ENCODE data around the gene AGAP9. TPM values are rescaled to one million over a fixed set of nuclear protein-coding genes. Genes with fewer than 3 reads are reported as not detected.

AGAP9 gene
- total RNA-seq, 1 experiment from 2014 or later: 8.4 TPM

DNA sequence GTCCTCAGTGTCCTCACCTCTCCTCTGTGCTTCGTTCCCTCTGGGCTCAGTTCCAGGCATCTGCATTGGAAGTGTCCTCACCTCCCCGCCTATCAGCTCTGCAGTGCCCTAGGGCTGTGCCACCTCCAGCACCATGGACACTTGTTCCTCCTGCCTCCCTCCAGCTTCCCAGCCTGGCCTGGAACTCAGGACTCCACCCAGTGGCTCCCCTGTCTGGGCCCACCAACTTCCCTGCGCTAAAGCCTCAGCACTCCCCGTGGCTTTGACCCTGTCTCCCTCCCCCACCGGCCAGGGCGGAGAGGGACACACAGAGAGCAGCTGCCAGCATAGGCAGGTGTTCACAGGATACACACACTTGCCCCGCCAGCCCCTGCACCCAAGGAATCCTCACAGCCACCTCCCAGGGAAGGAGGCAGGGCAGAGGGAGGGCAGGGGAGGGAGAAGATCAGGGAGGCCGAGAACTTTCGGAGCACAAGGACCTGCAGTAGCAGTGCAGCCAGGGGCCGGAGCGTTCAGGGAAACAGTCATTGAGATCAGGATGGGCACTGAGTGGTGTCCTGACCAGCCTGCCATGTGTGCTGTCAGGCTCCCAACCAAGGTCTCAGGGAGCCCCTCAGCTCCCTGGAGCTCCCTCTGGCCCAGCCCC is 70.8 kb downstream of the AGAP9 start:
- peaks cover 7% of the 10 kb centered on the region for H3K9me3 Mint-ChIP-seq
- H3K4me3 Mint-ChIP-seq: no peak overlapping the region
- ATAC-seq (peak; percentile 54), DNase-seq (ENCODE audit: low spot score) (no peak)
- ChIA-PET POLR2A (no interaction called here), CTCF (no interaction called here)
- no peak for TF ChIP-seq CREB1 (CRISPR knock-in tag; IDR thresholded peaks at IDR 0.05)
- TF ChIP-seq SP1 (CRISPR knock-in tag; conservative IDR thresholded peaks at IDR 0.05): no peak
- no peak for TF ChIP-seq ZNF396 (CRISPR knock-in tag; IDR thresholded peaks at IDR 0.05; ENCODE audit: borderline replicate concordance)
- TF ChIP-seq AFF4 (CRISPR knock-in tag; IDR thresholded peaks at IDR 0.05; ENCODE audit: borderline replicate concordance): no peak
- no peak for TF ChIP-seq ZNF219 (CRISPR knock-in tag; IDR thresholded peaks at IDR 0.05; ENCODE audit: borderline replicate concordance)
- no peak for TF ChIP-seq ZBTB21 (CRISPR knock-in tag; IDR thresholded peaks at IDR 0.05; ENCODE audit: borderline replicate concordance)
- no peak for TF ChIP-seq ZNF317 (CRISPR knock-in tag; IDR thresholded peaks at IDR 0.05; ENCODE audit: borderline replicate concordance, low read depth)
- TF ChIP-seq SMAD4 (CRISPR knock-in tag; IDR thresholded peaks at IDR 0.05): no peak
- no peak for TF ChIP-seq TEAD4 (CRISPR knock-in tag; IDR thresholded peaks at IDR 0.05)
- no peak for TF ChIP-seq ELF4 (CRISPR knock-in tag; IDR thresholded peaks at IDR 0.05; ENCODE audit: low read depth)
- TF ChIP-seq, protein P1, sequence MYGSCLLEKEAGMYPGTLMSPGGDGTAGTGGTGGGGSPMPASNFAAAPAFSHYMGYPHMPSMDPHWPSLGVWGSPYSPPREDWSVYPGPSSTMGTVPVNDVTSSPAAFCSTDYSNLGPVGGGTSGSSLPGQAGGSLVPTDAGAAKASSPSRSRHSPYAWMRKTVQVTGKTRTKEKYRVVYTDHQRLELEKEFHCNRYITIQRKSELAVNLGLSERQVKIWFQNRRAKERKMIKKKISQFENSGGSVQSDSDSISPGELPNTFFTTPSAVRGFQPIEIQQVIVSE (CRISPR knock-in tag; IDR thresholded peaks at IDR 0.05; ENCODE audit: borderline replicate concordance): no peak
- TF ChIP-seq ESRRA (CRISPR knock-in tag; IDR thresholded peaks at IDR 0.05; ENCODE audit: borderline replicate concordance): no peak
- TF ChIP-seq, protein P2, sequence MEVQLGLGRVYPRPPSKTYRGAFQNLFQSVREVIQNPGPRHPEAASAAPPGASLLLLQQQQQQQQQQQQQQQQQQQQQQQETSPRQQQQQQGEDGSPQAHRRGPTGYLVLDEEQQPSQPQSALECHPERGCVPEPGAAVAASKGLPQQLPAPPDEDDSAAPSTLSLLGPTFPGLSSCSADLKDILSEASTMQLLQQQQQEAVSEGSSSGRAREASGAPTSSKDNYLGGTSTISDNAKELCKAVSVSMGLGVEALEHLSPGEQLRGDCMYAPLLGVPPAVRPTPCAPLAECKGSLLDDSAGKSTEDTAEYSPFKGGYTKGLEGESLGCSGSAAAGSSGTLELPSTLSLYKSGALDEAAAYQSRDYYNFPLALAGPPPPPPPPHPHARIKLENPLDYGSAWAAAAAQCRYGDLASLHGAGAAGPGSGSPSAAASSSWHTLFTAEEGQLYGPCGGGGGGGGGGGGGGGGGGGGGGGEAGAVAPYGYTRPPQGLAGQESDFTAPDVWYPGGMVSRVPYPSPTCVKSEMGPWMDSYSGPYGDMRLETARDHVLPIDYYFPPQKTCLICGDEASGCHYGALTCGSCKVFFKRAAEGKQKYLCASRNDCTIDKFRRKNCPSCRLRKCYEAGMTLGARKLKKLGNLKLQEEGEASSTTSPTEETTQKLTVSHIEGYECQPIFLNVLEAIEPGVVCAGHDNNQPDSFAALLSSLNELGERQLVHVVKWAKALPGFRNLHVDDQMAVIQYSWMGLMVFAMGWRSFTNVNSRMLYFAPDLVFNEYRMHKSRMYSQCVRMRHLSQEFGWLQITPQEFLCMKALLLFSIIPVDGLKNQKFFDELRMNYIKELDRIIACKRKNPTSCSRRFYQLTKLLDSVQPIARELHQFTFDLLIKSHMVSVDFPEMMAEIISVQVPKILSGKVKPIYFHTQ (CRISPR knock-in tag; IDR thresholded peaks at IDR 0.05): no peak
- TF ChIP-seq RELA (CRISPR knock-in tag; IDR thresholded peaks at IDR 0.05; ENCODE audit: borderline replicate concordance): no peak
- TF ChIP-seq ZNF423 (CRISPR knock-in tag; IDR thresholded peaks at IDR 0.05): no peak
- TF ChIP-seq, protein P3, sequence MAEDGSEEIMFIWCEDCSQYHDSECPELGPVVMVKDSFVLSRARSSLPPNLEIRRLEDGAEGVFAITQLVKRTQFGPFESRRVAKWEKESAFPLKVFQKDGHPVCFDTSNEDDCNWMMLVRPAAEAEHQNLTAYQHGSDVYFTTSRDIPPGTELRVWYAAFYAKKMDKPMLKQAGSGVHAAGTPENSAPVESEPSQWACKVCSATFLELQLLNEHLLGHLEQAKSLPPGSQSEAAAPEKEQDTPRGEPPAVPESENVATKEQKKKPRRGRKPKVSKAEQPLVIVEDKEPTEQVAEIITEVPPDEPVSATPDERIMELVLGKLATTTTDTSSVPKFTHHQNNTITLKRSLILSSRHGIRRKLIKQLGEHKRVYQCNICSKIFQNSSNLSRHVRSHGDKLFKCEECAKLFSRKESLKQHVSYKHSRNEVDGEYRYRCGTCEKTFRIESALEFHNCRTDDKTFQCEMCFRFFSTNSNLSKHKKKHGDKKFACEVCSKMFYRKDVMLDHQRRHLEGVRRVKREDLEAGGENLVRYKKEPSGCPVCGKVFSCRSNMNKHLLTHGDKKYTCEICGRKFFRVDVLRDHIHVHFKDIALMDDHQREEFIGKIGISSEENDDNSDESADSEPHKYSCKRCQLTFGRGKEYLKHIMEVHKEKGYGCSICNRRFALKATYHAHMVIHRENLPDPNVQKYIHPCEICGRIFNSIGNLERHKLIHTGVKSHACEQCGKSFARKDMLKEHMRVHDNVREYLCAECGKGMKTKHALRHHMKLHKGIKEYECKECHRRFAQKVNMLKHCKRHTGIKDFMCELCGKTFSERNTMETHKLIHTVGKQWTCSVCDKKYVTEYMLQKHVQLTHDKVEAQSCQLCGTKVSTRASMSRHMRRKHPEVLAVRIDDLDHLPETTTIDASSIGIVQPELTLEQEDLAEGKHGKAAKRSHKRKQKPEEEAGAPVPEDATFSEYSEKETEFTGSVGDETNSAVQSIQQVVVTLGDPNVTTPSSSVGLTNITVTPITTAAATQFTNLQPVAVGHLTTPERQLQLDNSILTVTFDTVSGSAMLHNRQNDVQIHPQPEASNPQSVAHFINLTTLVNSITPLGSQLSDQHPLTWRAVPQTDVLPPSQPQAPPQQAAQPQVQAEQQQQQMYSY (CRISPR knock-in tag; IDR thresholded peaks at IDR 0.05): no peak
- TF ChIP-seq GRHL2 (CRISPR knock-in tag; IDR thresholded peaks at IDR 0.05; ENCODE audit: insufficient replicate concordance, severe bottlenecking): no peak
- TF ChIP-seq, protein P4, sequence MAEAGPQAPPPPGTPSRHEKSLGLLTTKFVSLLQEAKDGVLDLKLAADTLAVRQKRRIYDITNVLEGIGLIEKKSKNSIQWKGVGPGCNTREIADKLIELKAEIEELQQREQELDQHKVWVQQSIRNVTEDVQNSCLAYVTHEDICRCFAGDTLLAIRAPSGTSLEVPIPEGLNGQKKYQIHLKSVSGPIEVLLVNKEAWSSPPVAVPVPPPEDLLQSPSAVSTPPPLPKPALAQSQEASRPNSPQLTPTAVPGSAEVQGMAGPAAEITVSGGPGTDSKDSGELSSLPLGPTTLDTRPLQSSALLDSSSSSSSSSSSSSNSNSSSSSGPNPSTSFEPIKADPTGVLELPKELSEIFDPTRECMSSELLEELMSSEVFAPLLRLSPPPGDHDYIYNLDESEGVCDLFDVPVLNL (CRISPR knock-in tag; IDR thresholded peaks at IDR 0.05; ENCODE audit: borderline replicate concordance, low read depth): no peak
- no peak for TF ChIP-seq FOXJ3 (CRISPR knock-in tag; IDR thresholded peaks at IDR 0.05; ENCODE audit: borderline replicate concordance)
- TF ChIP-seq, protein P5, sequence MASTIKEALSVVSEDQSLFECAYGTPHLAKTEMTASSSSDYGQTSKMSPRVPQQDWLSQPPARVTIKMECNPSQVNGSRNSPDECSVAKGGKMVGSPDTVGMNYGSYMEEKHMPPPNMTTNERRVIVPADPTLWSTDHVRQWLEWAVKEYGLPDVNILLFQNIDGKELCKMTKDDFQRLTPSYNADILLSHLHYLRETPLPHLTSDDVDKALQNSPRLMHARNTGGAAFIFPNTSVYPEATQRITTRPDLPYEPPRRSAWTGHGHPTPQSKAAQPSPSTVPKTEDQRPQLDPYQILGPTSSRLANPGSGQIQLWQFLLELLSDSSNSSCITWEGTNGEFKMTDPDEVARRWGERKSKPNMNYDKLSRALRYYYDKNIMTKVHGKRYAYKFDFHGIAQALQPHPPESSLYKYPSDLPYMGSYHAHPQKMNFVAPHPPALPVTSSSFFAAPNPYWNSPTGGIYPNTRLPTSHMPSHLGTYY (CRISPR knock-in tag; IDR thresholded peaks at IDR 0.05): no peak
- H3K36me3 Mint-ChIP-seq: no peaks in the 10 kb centered on the region
- H3K27ac Mint-ChIP-seq: no peak overlapping the region
- H3K4me1 Mint-ChIP-seq: peaks cover 4% of the 10 kb centered on the region; the same call in 1 of the 2 replicates
- H3K27me3 Mint-ChIP-seq (ENCODE audit: low read depth): no peaks in the 10 kb centered on the region

Data from WTC11 (cell line).